Pancreas (tissue), 10 donors: ENCODE data around the gene SGCA. TPM values are rescaled to one million over a fixed set of nuclear protein-coding genes. Genes with fewer than 3 reads are reported as not detected.
A peak's percentile ranks its signal among the peaks of the same experiment; 100 is the strongest.

Source experiments
- ATAC-seq, 4 donors: fragments of 200-7000 bp; cut with Tn5 transposase; one replicate each; pipeline versions ENCODE4 v1.8.0 to v1.9.1; 2020; ENCODE audit warnings: mild to moderate bottlenecking in 4 of 4, moderate library complexity in 4 of 4
- DNase-seq, 6 donors: peaks; one replicate each; pipeline ENCODE4 v3.0.0-alpha.2; 2020
- FAIRE-seq: peaks from 2 replicates; lab custom pipeline; 2012; peaks lifted over from hg19 to GRCh38; lab: Jason Lieb, UNC
- H3K27ac ChIP-seq, 4 donors: fragments of 200-600 bp; sonication (generic); 1 replicate in 3 of 4; 2 replicates in 1 of 4; pipeline versions ENCODE4 v1.5.0 to v1.8.0; 2020
- H3K27me3 ChIP-seq, 4 donors: fragments of 200-600 bp; one replicate each; pipeline ENCODE4 v1.8.0; 2021
- H3K36me3 ChIP-seq, 3 donors: fragments of 200-600 bp; sonication (generic) in 1 of 3; one replicate each; pipeline versions ENCODE4 v1.5.0 to v1.8.0; 2020 to 2021
- H3K4me1 ChIP-seq, 3 donors: fragments of 200-600 bp; one replicate each; pipeline ENCODE4 v1.8.0; 2021
- H3K4me3 ChIP-seq, 4 donors: fragments of 200-600 bp; sonication (generic) in 2 of 4; one replicate each; pipeline versions ENCODE4 v1.5.0 to v1.8.0; 2020 to 2021
- H3K9me3 ChIP-seq, 4 donors: fragments of 200-600 bp; one replicate each; pipeline ENCODE4 v1.8.0; 2021
- CTCF ChIP-seq, 4 donors: fragments of 200-600 bp; sonication (generic) in 3 of 4; IDR thresholded peaks; one replicate each; pipeline versions ENCODE4 v1.5.0 to v1.8.0; 2021; ENCODE audit warnings: antibody characterized with exemption in 4 of 4
- WGBS, 2 donors: extraction: QIAGEN DNeasy Blood & Tissue Kit; methylation state at CpG; one replicate each; pipeline ENCODE4 v1.1.7; 2013; 5-methylcytosine and 5-hydroxymethylcytosine counted together
- intact Hi-C, 3 donors: fragments of 100-400 bp; cut with DNase I; formaldehyde crosslinking; loops; one replicate each; pipeline versions ENCODE4 v1.11.1 to v1.14.2; 2022
- polyA plus RNA-seq, 2 donors: library from polyadenylated mRNA; stranded (reverse); fragments of 200-250 nt; gene quantifications; one replicate each; pipeline ENCODE4 v1.2.3, GENCODE V29; 2013
- total RNA-seq, 6 donors: library from RNA; stranded (reverse); fragmentation: NEBNext Ultra II Directional in 4 of 6; extraction: Animal tissue kit (Norgen Biotek cat#: 25700) in 4 of 6; gene quantifications; one replicate each; pipeline versions ENCODE4 v1.2.1 to v1.2.4, GENCODE V29; 2021 to 2023
- donor health status: healthy with polysubstance abuse.
- donor health status: DM: no; HTN: no; CAD: no; lungs with moderate emphysema.
- donor health status: DM: no; HTN: no; CAD: no.
- donor health status: control.
- donor health status: control.
- donor health status: Bipolar disorder and iron deficiency.
- donor health status: DM: yes; HTN: yes; CAD: no.
- donor health status: DM: no; HTN: no; CAD: no.
- donor health status: DM: no; HTN: no; CAD: no.
- donor health status: DM: yes; HTN: yes; CAD: no.

SGCA gene
- total and polyA plus RNA-seq, 8 donors = 0.31 to 3.0 (median 1.1) TPM; not detected in 3

DNA sequence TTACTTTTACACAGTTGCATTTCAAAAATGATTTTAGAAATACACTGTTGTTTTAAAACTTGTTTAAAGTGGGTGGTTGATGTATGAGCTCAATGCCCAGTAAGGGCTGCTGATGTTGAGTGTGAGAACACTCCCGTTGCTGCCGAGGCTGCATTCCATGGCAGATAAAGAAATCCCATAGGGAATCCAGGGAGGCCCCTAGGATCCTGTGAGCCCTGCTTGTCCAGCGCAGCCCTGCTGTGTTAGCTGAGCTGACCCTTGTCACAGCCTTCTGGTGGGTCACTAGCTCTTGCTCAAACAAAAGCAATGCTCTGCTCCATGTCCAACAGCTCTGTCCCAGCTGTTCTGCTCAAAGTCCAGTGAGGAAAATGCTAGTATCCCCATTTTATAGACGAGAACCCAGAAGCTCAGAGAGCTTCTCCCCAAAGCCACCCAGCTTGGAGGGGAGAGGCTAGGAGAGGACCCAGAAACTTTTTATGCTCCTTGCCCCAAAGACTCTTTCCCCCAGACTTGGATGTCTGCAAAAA lies 54.2 kb downstream of the SGCA start:
- DNase-seq (no peak), FAIRE-seq (no peak), ATAC-seq (peak in 1 of 4 donors; percentile 23)
- WGBS, 2 donors = 74 to 79% methylated on average over 4 of the region's 4 CpGs
- Histone ChIP-seq H3K9me3 (no peaks in the 10 kb centered on the region), H3K4me3 (no peak overlapping the region), H3K27ac (no peak overlapping the region), H3K27me3 (no peaks in the 10 kb centered on the region), H3K36me3 (no peaks in the 10 kb centered on the region), H3K4me1 (peaks cover 0 to 4% (median 0%) of the 10 kb centered on the region in 3 donors)
- intact Hi-C loops = loop anchor here in 1 of 3 donors (10.0 kb wide), 1 partner anchor 55 kb away; the partner anchor contains the start of gene TMEM92
- no peak for TF ChIP-seq CTCF (IDR thresholded peaks at IDR 0.05)

DNA sequence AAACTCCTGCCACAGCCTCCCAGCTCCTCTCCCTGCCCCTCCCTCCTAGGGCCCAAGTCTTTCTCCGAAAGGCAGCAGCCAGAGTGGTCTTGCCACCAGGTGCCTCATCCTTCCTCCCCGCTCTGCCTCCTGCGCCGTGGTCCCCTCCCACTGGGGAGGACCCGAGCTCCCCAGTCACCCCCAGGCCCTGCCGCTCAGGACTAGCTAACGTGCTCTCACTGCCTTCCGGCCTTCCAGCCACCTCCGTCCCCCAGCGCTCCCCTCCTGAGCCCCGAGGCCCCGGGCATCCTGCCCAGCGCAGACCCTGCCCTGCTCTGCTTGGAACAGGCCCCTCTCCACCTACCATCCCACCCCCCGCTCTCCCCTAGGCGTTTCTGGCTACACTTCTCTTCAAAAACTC lies 55.0 kb downstream of the SGCA start:
- no peak for ATAC-seq
- no peaks in the 10 kb centered on the region for H3K36me3 ChIP-seq
- intact Hi-C loops = no loop called here
- no peaks in the 10 kb centered on the region for H3K9me3 ChIP-seq
- no peaks in the 10 kb centered on the region for H3K27me3 ChIP-seq
- no peak for FAIRE-seq
- TF ChIP-seq CTCF (IDR thresholded peaks at IDR 0.05) = no peak
- no peak overlapping the region for H3K4me3 ChIP-seq
- 73 to 79% methylated on average over 15 of the region's 15 CpGs for WGBS, 2 donors
- H3K4me1 ChIP-seq = peaks cover 0 to 4% (median 0%) of the 10 kb centered on the region in 3 donors
- DNase-seq = no peak
- H3K27ac ChIP-seq = no peak overlapping the region

- no peak overlapping the region for H3K4me3 ChIP-seq
- no peaks in the 10 kb centered on the region for H3K9me3 ChIP-seq
- no peak for TF ChIP-seq CTCF (IDR thresholded peaks at IDR 0.05)
- intact Hi-C loops = no loop called here
- peaks cover 0 to 4% (median 0%) of the 10 kb centered on the region in 3 donors for H3K4me1 ChIP-seq
- H3K27me3 ChIP-seq = no peaks in the 10 kb centered on the region
- FAIRE-seq (no peak), DNase-seq (no peak), ATAC-seq (peak in 1 of 4 donors; percentile 54)
- 79 to 82% methylated on average over 9 of the region's 9 CpGs for WGBS, 2 donors
- no peak overlapping the region for H3K27ac ChIP-seq
- no peaks in the 10 kb centered on the region for H3K36me3 ChIP-seq
Observed at GRCh38 chr17:50221266-50221863, 55.6 kb downstream of the SGCA start.

GRCh38 chr17:50221864-50222545 lies 56.2 kb downstream of the SGCA start:
- no peaks in the 10 kb centered on the region for H3K27me3 ChIP-seq
- DNase-seq (no peak), FAIRE-seq (no peak), ATAC-seq (peak in 2 of 4 donors; percentile 40 to 41)
- H3K4me3 ChIP-seq = no peak overlapping the region
- 80 to 94% methylated on average over 8 of the region's 8 CpGs for WGBS, 2 donors
- no peak overlapping the region for H3K27ac ChIP-seq
- peaks cover 0 to 4% (median 0%) of the 10 kb centered on the region in 3 donors for H3K4me1 ChIP-seq
- TF ChIP-seq CTCF (IDR thresholded peaks at IDR 0.05) = no peak
- H3K36me3 ChIP-seq = no peaks in the 10 kb centered on the region
- H3K9me3 ChIP-seq = no peaks in the 10 kb centered on the region
- intact Hi-C loops = no loop called here
